Testis (tissue), 3 donors: Measurements from ENCODE around the gene MS4A18. TPM values are rescaled to one million over a fixed set of nuclear protein-coding genes. Genes with fewer than 3 reads are reported as not detected.

Experiments used
- DNase-seq: peaks from one replicate; pipeline ENCODE4 v3.0.0-alpha.2; 2019
- H3K27ac ChIP-seq, 2 donors: fragments of 200-600 bp; sonication (generic); one replicate each; pipeline ENCODE4 v1.5.1; 2019
- H3K27me3 ChIP-seq: fragments of 200-600 bp; sonication (generic); one replicate; pipeline ENCODE4 v1.5.1; 2019
- H3K36me3 ChIP-seq: fragments of 200-600 bp; sonication (generic); one replicate; pipeline ENCODE4 v1.5.1; 2017; ENCODE audit warnings: low read depth; ENCODE audit errors: missing control alignments
- H3K4me1 ChIP-seq: fragments of 200-600 bp; sonication (generic); one replicate; pipeline ENCODE4 v1.5.1; 2019
- H3K4me3 ChIP-seq, 2 donors: fragments of 200-600 bp; sonication (generic); one replicate each; pipeline ENCODE4 v1.5.1; 2017 to 2019
- H3K9me3 ChIP-seq: fragments of 200-600 bp; sonication (generic); one replicate; pipeline ENCODE4 v1.5.1; 2017
- POLR2A ChIP-seq: fragments of 450-650 bp; IDR thresholded peaks from one replicate; pipeline ENCODE4 v1.6.1; 2017; ENCODE audit warnings: antibody characterized with exemption, mild to moderate bottlenecking, moderate library complexity
- WGBS, 2 donors: methylation state at CpG; one replicate each; pipeline ENCODE4 v1.1.5; 2018; 5-methylcytosine and 5-hydroxymethylcytosine counted together
- intact Hi-C: fragments of 100-400 bp; cut with DNase I; formaldehyde crosslinking; loops from one replicate; pipeline ENCODE4 v1.15.1; 2023; ENCODE audit warnings: low total_unique reads
- polyA plus RNA-seq: library from polyadenylated mRNA; stranded (reverse); fragments of 350-450 nt; fragmentation: Illumina TruSeq; extraction: RNeasy Lipid Tissue Mini Kit (QIAGEN cat#74804); gene quantifications from one replicate; pipeline ENCODE4 v1.2.3, GENCODE V29; 2014; ENCODE audit warnings: low read depth, low replicate concordance; ENCODE audit not compliant: insufficient read depth
- total RNA-seq, 2 donors: library from RNA; depleted of rRNA; stranded (reverse); fragments of >200 nt; gene quantifications; one replicate each; pipeline ENCODE4 v1.2.3, GENCODE V29; 2016
- TF ChIP-seq, protein P1 (sequence below), 3 experiments: fragments of 450-650 bp in 2 of 3; fragments of 200-600 bp in 1 of 3; sonication (generic) in 1 of 3; IDR thresholded peaks; one replicate each; pipeline ENCODE4 v1.5.1; 2016 to 2019; ENCODE audit warnings: antibody characterized with exemption in 3 of 3, mild to moderate bottlenecking in 2 of 3, moderate library complexity in 1 of 3

MS4A18 gene
- total and polyA plus RNA-seq, 3 donors from 2014 or later: 0.50 to 0.96 TPM; not detected in 1

DNA sequence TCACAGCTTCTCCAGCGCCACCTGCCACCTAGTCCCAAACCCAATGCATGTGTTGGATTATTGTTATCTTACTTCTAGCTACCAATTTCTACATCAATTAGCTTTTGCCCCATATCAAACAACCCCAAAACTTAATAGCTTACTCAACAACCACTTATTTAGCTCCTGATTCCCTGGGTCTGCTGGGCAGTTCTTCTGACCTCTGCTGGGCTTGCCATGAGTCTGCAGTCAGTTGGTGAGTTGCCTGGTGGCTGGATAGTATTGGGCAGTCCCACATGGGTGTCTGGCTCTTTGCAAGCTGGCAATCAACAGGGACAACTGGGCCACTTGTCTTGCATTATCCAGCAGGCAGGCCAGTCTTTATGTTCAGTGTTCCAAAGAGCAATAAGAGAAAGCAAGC is 18.5 kb downstream of the MS4A18 start:
- no peak for DNase-seq
- intact Hi-C loops: no loop called here
- no peak for TF ChIP-seq POLR2A
- TF ChIP-seq, protein P1, sequence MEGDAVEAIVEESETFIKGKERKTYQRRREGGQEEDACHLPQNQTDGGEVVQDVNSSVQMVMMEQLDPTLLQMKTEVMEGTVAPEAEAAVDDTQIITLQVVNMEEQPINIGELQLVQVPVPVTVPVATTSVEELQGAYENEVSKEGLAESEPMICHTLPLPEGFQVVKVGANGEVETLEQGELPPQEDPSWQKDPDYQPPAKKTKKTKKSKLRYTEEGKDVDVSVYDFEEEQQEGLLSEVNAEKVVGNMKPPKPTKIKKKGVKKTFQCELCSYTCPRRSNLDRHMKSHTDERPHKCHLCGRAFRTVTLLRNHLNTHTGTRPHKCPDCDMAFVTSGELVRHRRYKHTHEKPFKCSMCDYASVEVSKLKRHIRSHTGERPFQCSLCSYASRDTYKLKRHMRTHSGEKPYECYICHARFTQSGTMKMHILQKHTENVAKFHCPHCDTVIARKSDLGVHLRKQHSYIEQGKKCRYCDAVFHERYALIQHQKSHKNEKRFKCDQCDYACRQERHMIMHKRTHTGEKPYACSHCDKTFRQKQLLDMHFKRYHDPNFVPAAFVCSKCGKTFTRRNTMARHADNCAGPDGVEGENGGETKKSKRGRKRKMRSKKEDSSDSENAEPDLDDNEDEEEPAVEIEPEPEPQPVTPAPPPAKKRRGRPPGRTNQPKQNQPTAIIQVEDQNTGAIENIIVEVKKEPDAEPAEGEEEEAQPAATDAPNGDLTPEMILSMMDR (IDR thresholded peaks at IDR 0.05): no peak
- 95 to 97% methylated on average over 1 of the region's 1 CpG for WGBS, 2 donors
- no peak overlapping the region for H3K27ac ChIP-seq
- peaks cover 4% of the 10 kb centered on the region for H3K4me1 ChIP-seq
- no peak overlapping the region for H3K4me3 ChIP-seq
- H3K36me3 ChIP-seq: no peaks in the 10 kb centered on the region
- H3K9me3 ChIP-seq: no peaks in the 10 kb centered on the region
- H3K27me3 ChIP-seq: no peaks in the 10 kb centered on the region

DNA sequence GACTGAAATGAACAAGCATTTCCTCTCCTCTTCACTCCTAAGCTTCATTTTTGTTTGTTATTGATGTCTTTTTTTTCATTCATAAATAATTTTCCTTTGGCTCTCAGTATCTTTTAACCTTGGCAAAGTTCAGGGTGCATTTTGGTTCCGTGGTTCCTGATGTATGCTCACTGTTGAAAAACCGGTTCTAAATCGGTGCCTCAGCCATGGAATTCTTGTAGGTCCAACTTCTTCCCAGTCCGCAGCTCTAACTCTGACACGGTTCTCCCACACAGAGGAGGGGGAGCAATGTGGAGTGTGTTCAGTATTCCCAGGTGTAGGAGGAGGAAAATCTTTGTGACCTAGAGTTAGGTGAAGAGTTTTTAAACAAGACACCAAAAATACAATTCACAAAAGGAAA is 19.6 kb downstream of the MS4A18 start:
- no peaks in the 10 kb centered on the region for H3K9me3 ChIP-seq
- 89 to 90% methylated on average over 5 of the region's 5 CpGs for WGBS, 2 donors
- H3K27me3 ChIP-seq: no peaks in the 10 kb centered on the region
- H3K4me1 ChIP-seq: peaks cover 4% of the 10 kb centered on the region
- TF ChIP-seq POLR2A: no peak
- TF ChIP-seq, protein P1 (IDR thresholded peaks at IDR 0.05): no peak
- no peak overlapping the region for H3K27ac ChIP-seq
- intact Hi-C loops: no loop called here
- no peak for DNase-seq
- no peaks in the 10 kb centered on the region for H3K36me3 ChIP-seq
- H3K4me3 ChIP-seq: no peak overlapping the region

DNA sequence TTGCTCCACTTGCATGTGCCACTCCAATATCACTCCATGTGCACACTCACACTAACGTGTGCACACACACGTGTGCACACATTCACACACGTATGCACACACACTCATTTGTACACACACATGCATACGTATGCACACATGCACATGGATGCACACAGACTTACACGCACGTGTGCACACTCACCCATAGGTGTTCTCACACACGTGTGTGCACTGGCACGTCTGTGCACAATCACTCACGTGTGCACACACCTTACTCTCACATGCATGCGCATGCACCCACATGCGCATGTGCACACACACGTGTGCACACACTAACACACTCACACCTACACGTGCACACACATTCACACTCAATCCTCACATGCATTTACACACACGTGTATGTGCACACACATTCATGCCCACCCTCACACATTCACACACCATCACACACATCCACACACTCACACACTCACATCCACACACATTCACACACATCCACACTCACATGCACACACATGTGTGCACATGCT is 22.9 kb downstream of the MS4A18 start:
- H3K27ac ChIP-seq: no peak overlapping the region
- no peaks in the 10 kb centered on the region for H3K27me3 ChIP-seq
- peaks cover 4% of the 10 kb centered on the region for H3K4me1 ChIP-seq
- no peak overlapping the region for H3K4me3 ChIP-seq
- H3K9me3 ChIP-seq: no peaks in the 10 kb centered on the region
- intact Hi-C loops: no loop called here
- H3K36me3 ChIP-seq: no peaks in the 10 kb centered on the region
- no peak for DNase-seq
- TF ChIP-seq, protein P1 (IDR thresholded peaks at IDR 0.05): no peak
- no peak for TF ChIP-seq POLR2A
- 73 to 79% methylated on average over 14 of the region's 14 CpGs for WGBS, 2 donors

DNA sequence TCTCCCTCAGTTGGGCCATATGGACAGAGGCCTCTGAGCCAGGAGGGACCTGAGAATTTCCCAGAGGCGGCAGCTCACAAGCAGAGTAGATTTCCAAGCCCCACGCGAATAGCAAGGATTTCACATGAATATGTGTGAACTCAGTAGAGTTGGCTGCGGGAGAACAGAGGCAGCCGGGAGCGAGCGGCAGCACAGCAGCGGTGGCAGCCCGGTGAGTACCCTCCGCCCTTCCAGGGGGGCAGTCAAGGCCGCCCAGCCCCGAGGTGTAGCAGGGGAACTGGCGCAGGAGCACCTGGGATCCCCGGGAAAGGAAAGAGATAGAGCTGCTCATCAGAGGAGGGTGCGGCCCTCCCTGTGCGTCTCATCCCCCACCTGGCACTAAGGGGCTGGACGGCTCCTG is 23.7 kb downstream of the MS4A18 start:
- TF ChIP-seq, protein P1 (IDR thresholded peaks at IDR 0.05): no peak
- no peak for TF ChIP-seq POLR2A
- 50 to 76% methylated on average over 12 to 17 of the region's 17 CpGs for WGBS, 2 donors
- no peaks in the 10 kb centered on the region for H3K36me3 ChIP-seq
- H3K4me1 ChIP-seq: peaks cover 4% of the 10 kb centered on the region
- H3K27ac ChIP-seq: no peak overlapping the region
- no peaks in the 10 kb centered on the region for H3K27me3 ChIP-seq
- DNase-seq: no peak
- intact Hi-C loops: no loop called here
- H3K4me3 ChIP-seq: no peak overlapping the region
- H3K9me3 ChIP-seq: no peaks in the 10 kb centered on the region

DNA sequence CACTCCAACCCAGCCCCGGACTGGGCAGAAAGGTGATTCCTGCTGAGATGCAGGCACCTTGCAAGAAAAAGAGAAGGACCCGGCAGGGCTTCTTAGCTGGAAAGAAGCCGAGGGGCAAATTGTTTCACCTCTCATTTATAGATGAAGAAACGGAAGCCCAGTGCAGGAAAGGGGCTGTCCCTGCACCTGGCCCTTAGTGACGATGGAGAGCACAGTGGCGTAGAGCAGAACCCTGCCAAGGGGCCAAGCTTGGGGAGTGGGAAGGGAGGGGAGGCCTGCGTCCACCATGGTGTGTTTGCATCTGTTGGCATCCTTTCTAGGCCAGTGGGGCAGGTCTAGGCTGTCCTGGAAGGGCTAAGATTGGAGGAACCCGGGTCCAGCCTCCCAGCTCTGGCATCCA is 24.3 kb downstream of the MS4A18 start:
- H3K4me3 ChIP-seq: no peak overlapping the region
- H3K9me3 ChIP-seq: no peaks in the 10 kb centered on the region
- peaks cover 4% of the 10 kb centered on the region for H3K4me1 ChIP-seq
- 77 to 84% methylated on average over 8 of the region's 8 CpGs for WGBS, 2 donors
- intact Hi-C loops: no loop called here
- no peak for TF ChIP-seq POLR2A
- TF ChIP-seq, protein P1 (IDR thresholded peaks at IDR 0.05): no peak
- H3K36me3 ChIP-seq: no peaks in the 10 kb centered on the region
- H3K27me3 ChIP-seq: no peaks in the 10 kb centered on the region
- no peak for DNase-seq
- H3K27ac ChIP-seq: no peak overlapping the region
